ENCODE data around the gene ARID1A.

GRCh38 chr1:26677306-26678115 lies 18.3 kb upstream of the ARID1A start:
- peak; percentile 41 for TF ChIP-seq CTCF (conservative IDR thresholded peaks at IDR 0.05; ENCODE audit: low read depth, low read length)
- TF ChIP-seq POLR2A (IDR thresholded peaks at IDR 0.05; ENCODE audit: low read depth, low read length): no peak
- peak; percentile 41 for TF ChIP-seq RAD21 (IDR thresholded peaks at IDR 0.05; ENCODE audit: low read length)
- TF ChIP-seq MAZ (IDR thresholded peaks at IDR 0.05; ENCODE audit: borderline replicate concordance, low read depth, low read length): no peak
- TF ChIP-seq RFX5 (IDR thresholded peaks at IDR 0.05; ENCODE audit: low read depth, low read length): no peak
- no peak for TF ChIP-seq MAFK (IDR thresholded peaks at IDR 0.05; ENCODE audit: low read depth, low read length)
